HG02798 (cell line): ENCODE measurements around the gene TBC1D2B.

ENCODE experiments used
- ATAC-seq: cut with Tn5 transposase; IDR thresholded peaks from one replicate; pipeline ENCODE4 v1.9.1; 2021; ENCODE audit warnings: mild to moderate bottlenecking; ENCODE audit not compliant: unreplicated experiment, poor library complexity

TBC1D2B gene

DNA sequence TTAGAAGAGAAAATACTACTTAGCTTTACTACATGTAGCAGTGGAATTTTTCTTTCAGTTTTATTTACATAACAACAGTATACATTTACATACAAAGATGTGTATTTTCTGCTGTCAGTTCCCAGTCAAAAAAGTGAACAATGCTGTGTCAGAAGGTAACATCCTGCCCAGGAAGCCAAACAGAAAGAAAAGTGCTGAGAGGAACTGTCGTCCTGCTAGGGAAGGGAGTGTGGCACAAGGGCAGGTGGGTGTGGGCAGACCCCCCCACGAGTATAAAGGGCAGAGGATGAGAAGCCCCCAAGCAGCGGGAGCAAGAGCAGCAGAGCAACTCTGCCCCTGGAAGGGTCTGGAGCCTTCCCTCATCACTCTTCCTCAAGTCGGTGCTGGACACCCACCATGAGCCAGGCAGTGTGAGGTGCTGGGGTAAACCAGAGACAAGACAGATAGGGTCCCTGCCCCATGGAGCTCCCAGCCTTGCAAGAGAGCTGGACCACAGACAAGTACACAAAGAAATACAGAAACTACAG is 39.7 kb downstream of the TBC1D2B start:
- ATAC-seq: no peak

GRCh38 chr15:78037328-78037727 is 40.2 kb downstream of the TBC1D2B start:
- ATAC-seq: no peak

DNA sequence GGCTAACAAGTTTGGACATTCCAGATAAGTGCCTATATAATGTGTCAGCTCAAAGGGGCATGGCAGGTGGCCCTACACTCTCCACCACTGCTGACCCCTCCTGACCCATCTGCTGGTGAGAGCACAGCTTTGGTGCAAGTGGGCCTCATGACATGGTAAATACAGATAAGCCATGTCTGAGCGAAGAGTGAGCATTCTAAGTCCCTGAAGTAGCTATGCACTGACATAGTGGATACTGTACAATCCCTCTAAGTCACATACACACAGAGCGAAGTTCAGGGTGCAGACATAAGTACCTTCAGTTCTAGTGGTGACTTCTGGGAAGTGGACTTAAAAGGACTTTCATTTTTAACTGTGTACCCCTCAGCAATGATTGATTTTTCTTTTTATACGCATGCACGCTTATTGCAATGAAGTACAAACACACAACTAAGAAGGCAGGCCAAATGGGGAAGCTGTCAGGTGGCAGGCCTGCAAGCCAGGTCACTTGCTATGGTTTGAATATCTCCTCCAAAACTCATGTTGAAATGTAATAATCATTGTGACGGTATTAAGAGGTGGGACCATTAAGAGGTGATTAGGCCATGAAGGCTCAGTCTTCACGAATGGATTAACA is 41.5 kb downstream of the TBC1D2B start:
- ATAC-seq: no peak

GRCh38 chr15:78035321-78035751 is 42.2 kb downstream of the TBC1D2B start:
- no peak for ATAC-seq

DNA sequence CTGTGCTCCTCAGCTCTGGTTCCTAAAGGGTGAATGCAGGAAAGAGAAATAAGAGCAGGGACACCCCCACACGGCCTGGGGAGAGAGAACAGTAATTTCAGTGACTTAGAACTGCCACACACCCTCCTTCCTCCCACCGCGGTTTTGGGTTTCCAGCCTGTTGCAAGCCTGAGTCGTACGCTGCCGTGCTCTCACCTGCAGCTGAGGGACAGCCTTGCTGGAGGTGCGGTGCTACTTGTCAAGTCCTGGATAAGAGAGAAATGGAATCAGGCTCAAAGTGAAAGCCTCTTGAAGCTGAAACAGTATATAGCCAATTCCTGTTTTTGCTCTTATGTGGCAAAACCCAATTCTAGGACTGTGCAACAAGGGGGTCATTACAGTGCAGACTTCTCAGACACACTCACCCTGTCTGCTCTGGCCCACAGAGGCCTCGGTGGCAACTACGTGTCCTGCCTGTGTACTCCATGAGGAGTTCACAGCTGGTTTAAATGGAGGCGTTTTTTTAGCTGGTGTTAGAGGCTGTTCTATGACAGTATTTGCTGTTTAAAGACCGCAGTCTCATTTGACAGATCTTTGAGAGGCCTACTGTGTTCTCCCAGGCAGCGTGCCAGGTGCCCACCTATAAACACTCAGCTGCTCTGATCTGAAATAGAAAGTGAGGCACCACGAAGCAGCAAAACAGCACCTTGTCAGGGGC is 42.9 kb downstream of the TBC1D2B start:
- peak; percentile 82 for ATAC-seq

- no peak for ATAC-seq
Measured at GRCh38 chr15:78033864-78034263, 43.6 kb downstream of the TBC1D2B start.

- ATAC-seq: no peak
Measured at GRCh38 chr15:78032671-78033070, 44.8 kb downstream of the TBC1D2B start.

GRCh38 chr15:78024883-78025282 is 52.6 kb downstream of the TBC1D2B start:
- ATAC-seq: no peak

GRCh38 chr15:78024519-78024870 is 53.0 kb downstream of the TBC1D2B start:
- no peak for ATAC-seq

DNA sequence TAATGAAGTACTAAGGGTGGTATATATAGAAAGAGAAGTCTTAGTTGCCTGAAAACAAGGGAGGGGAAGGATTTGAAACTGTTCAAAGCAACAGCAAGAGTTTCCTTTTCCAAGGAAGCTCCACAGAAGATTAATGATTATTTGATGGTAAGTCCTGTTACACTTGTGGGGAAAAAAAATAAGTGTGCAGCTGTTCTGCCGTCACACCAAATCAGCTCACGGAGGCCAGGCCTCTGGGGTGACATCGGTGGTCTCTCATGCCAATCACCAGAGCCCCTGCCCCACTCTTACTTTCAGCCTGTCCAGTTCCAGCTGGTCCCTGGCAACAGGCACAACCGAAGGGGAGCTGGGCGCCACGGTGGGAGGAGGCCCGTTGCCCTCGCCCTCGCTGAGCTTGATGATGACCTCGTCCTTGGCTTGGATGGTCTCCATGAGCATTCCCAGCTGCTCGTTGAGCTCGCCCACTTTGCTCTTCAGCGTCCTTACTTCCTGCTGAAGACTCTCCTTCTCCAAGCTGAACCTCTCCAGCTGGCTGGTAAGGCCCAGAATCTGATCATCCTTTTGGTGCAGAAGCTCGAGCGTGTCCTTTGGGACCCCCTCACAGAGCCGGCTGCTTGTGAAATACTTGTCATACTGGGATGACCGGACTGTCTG is 53.5 kb downstream of the TBC1D2B start:
- ATAC-seq: no peak

- ATAC-seq: no peak
Measured at GRCh38 chr15:78023081-78023665, 54.3 kb downstream of the TBC1D2B start.

- ATAC-seq: no peak
Measured at GRCh38 chr15:78021761-78022160, 55.8 kb downstream of the TBC1D2B start.

- ATAC-seq: no peak
Measured at GRCh38 chr15:78020007-78020406, 57.5 kb downstream of the TBC1D2B start.

- peak; percentile 51 for ATAC-seq
Measured at GRCh38 chr15:78018946-78019644, 58.4 kb downstream of the TBC1D2B start.

DNA sequence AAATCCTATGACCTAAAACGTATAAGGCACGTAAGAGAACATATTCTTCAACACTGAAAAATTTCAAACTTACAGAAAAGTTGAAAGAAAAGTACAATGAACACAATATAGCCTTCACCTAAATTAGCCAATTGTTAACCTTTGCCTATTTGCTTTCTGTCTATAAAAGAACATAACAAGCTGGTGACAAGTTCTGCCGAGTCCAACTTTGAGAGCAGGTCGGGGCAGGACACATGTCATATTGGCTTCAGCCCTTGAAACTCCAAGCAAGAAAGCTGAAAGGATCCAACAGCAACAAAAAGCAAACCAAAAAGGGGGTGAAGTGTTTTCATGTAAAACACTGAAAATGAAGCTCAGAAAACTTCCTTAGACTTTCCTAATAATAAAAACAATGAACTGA is 59.1 kb downstream of the TBC1D2B start:
- no peak for ATAC-seq

- no peak for ATAC-seq
Measured at GRCh38 chr15:78016860-78017259, 60.7 kb downstream of the TBC1D2B start.

GRCh38 chr15:78012643-78013077 is 64.9 kb downstream of the TBC1D2B start:
- ATAC-seq: no peak

DNA sequence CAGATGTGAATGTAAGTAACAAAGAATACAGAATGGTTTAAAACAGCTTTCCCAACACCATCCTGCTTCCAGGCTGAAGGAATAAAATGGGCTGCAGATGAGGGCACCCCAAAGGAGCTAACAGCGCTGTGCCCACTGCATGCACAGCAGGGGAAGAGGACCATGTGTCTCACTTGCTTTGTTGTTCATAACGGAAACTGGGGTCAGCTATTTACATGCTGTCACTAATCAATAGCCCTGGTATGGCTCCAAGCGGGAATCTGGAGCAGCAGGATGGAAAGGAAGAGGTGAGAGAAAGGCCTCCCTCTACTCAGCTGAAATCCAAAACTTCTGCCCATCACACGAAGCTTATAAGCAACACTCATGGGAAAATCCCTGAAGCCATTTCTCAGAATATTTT is 67.4 kb downstream of the TBC1D2B start:
- no peak for ATAC-seq

GRCh38 chr15:78007964-78008886 is 69.3 kb downstream of the TBC1D2B start:
- no peak for ATAC-seq
